HepG2 (cell line): ENCODE measurements around the gene ULK4. TPM values are rescaled to one million over a fixed set of nuclear protein-coding genes. Genes with fewer than 3 reads are reported as not detected.

Source experiments
- ATAC-seq: fragments of 200-7000 bp; cut with Tn5 transposase; 3 replicates; pipeline ENCODE4 v1.9.1; 2020; ENCODE audit warnings: mild to moderate bottlenecking, moderate library complexity
- BruUV-seq: library from RNA; stranded (reverse); fragments of 400-500 nt; replicated peaks from 2 replicates; lab custom pipeline; 2021; lab: Mats Ljungman, UMichigan
- CTCF ChIA-PET: fragments of 300-600 bp; formaldehyde crosslinking; extraction: SDS; loops from one replicate; lab custom pipeline; 2021; ENCODE audit warnings: low total read pairs, inconsistent platforms, low intra/inter-chr PET ratio; lab: Yijun Ruan, JAX
- POLR2A ChIA-PET: fragments of 350-600 bp; sonication (Branson Sonifier 250); formaldehyde crosslinking; loops from one replicate; lab custom pipeline; 2020; ENCODE audit warnings: antibody characterized with exemption, inconsistent platforms; lab: Yijun Ruan, JAX
- DNase-seq: peaks from one replicate; pipeline ENCODE4 v3.0.0-alpha.2; 2015; ENCODE audit warnings: low spot score
- FAIRE-seq: peaks from 3 replicates; lab custom pipeline; 2011; peaks lifted over from hg19 to GRCh38; lab: Jason Lieb, UNC
- H2AFZ ChIP-seq: one replicate; pipeline ENCODE4 v1.6.1; 2011; ENCODE audit warnings: low read length, inconsistent platforms
- H3K27ac ChIP-seq: fragments of 300-600 bp; 3 replicates; pipeline ENCODE4 v1.8.0; 2011; ENCODE audit warnings: mixed run types, mild to moderate bottlenecking, mixed read lengths, low read length, inconsistent platforms; ENCODE audit not compliant: insufficient read depth; ENCODE audit errors: extremely low read length
- H3K27me3 ChIP-seq, 2 experiments: fragments of 200-600 bp in 1 of 2; 2 replicates in 1 of 2; 3 replicates in 1 of 2; pipeline versions ENCODE4 v1.6.0 to v1.8.0; 2011; ENCODE audit warnings: low read length in 2 of 2, mild to moderate bottlenecking in 2 of 2, moderate library complexity in 2 of 2, inconsistent platforms in 1 of 2; ENCODE audit not compliant: insufficient read depth in 2 of 2, control insufficient read depth in 1 of 2
- H3K36me3 ChIP-seq, 2 experiments: fragments of 200-600 bp in 1 of 2; replicated peaks in 1 of 2; 2 replicates in 1 of 2; 3 replicates in 1 of 2; pipeline versions ENCODE4 v1.5.1 to v1.8.0; 2011; ENCODE audit warnings: low read length in 2 of 2, inconsistent platforms in 1 of 2; ENCODE audit not compliant: insufficient read depth in 2 of 2, control insufficient read depth in 1 of 2
- H3K4me1 ChIP-seq: 2 replicates; pipeline ENCODE4 v1.5.1; 2012; ENCODE audit warnings: low read length, inconsistent platforms; ENCODE audit not compliant: insufficient read depth
- H3K4me2 ChIP-seq: 2 replicates; pipeline ENCODE4 v1.6.0; 2011; ENCODE audit warnings: low read depth, low read length, inconsistent platforms
- H3K4me3 ChIP-seq, 3 experiments: fragments of 200-600 bp in 1 of 3; sonication (generic), shearing (Covaris generic) in 1 of 3; replicated peaks in 1 of 3; 2 replicates each; pipeline ENCODE4 v1.5.1; 2011 to 2016; ENCODE audit warnings: low read length in 3 of 3, inconsistent platforms in 2 of 3, low read depth in 2 of 3, mild to moderate bottlenecking in 2 of 3, control low read depth in 1 of 3, mixed read lengths in 1 of 3; ENCODE audit not compliant: insufficient read depth in 1 of 3
- H3K79me2 ChIP-seq: one replicate; pipeline ENCODE4 v1.6.1; 2011; ENCODE audit warnings: low read length, inconsistent platforms; ENCODE audit not compliant: insufficient read depth
- H3K9ac ChIP-seq: 2 replicates; pipeline ENCODE4 v1.6.0; 2011; ENCODE audit warnings: mild to moderate bottlenecking, low read depth, low read length, inconsistent platforms; ENCODE audit not compliant: insufficient read depth
- H3K9me3 ChIP-seq: 2 replicates; pipeline ENCODE4 v1.5.1; 2012; ENCODE audit warnings: mild to moderate bottlenecking, low read length
- H4K20me1 ChIP-seq: 2 replicates; pipeline ENCODE4 v1.6.0; 2011; ENCODE audit warnings: inconsistent platforms, mild to moderate bottlenecking, low read length, moderate library complexity; ENCODE audit not compliant: insufficient read depth
- BRD4 ChIP-seq: sonication (generic); formaldehyde crosslinking; IDR thresholded peaks from 2 replicates; pipeline ENCODE4 v1.4.0; 2020; ENCODE audit warnings: missing genetic modification reagents
- CBX2 ChIP-seq, 2 experiments: fragments of 200-600 bp in 1 of 2; sonication (generic); formaldehyde crosslinking in 1 of 2; IDR thresholded peaks; 2 replicates each; pipeline versions ENCODE4 v1.7.0 to v1.8.1; 2018 to 2022; ENCODE audit warnings: low read depth in 2 of 2, low read length in 1 of 2, mild to moderate bottlenecking in 1 of 2, missing genetic modification reagents in 1 of 2
- CENPX ChIP-seq: sonication (generic); formaldehyde crosslinking; IDR thresholded peaks from 2 replicates; pipeline ENCODE4 v1.9.0; 2021; ENCODE audit warnings: mild to moderate bottlenecking, missing genetic modification reagents, moderate library complexity
- GABPB1 ChIP-seq: IDR thresholded peaks from 2 replicates; pipeline ENCODE4 v1.6.1; 2016; ENCODE audit warnings: mild to moderate bottlenecking, missing genetic modification reagents, moderate library complexity, missing compliant biosample characterization
- MTERF4 ChIP-seq: sonication (generic); formaldehyde crosslinking; IDR thresholded peaks from 2 replicates; pipeline ENCODE4 v1.8.0; 2023; ENCODE audit warnings: mild to moderate bottlenecking, missing genetic modification reagents
- SMC3 ChIP-seq: IDR thresholded peaks from 2 replicates; pipeline ENCODE4 v1.6.1; 2011; ENCODE audit warnings: low read length, improper control_type of control experiment
- SOX6 ChIP-seq, 2 experiments: fragments of 450-650 bp in 1 of 2; sonication (generic) in 1 of 2; formaldehyde crosslinking in 1 of 2; IDR thresholded peaks; 2 replicates each; pipeline versions ENCODE4 v1.4.0 to v1.6.1; 2017 to 2020; ENCODE audit warnings: antibody characterized with exemption in 1 of 2, mild to moderate bottlenecking in 1 of 2, missing genetic modification reagents in 1 of 2
- SP1 ChIP-seq, 2 experiments: fragments of 450-650 bp in 1 of 2; sonication (generic) in 1 of 2; formaldehyde crosslinking in 1 of 2; IDR thresholded peaks; 2 replicates each; pipeline versions ENCODE4 v1.4.0 to v1.6.1; 2016 to 2020; ENCODE audit warnings: missing genetic modification reagents in 1 of 2
- TBL1XR1 ChIP-seq: fragments of 150-350 bp; IDR thresholded peaks from 2 replicates; pipeline ENCODE4 v1.6.1; 2014; ENCODE audit warnings: borderline replicate concordance, low read length; ENCODE audit not compliant: partially characterized antibody
- TSC22D2 ChIP-seq: sonication (generic); formaldehyde crosslinking; IDR thresholded peaks from 2 replicates; pipeline ENCODE4 v1.5.1; 2020; ENCODE audit warnings: missing genetic modification reagents, mild to moderate bottlenecking, borderline replicate concordance
- ZNF281 ChIP-seq: sonication (generic); formaldehyde crosslinking; IDR thresholded peaks from 2 replicates; pipeline ENCODE4 v1.4.0; 2020; ENCODE audit warnings: missing genetic modification reagents, borderline replicate concordance
- ZNF382 ChIP-seq: sonication (generic); formaldehyde crosslinking; IDR thresholded peaks from 2 replicates; pipeline ENCODE4 v1.5.0; 2020; ENCODE audit warnings: missing genetic modification reagents, mild to moderate bottlenecking, borderline replicate concordance
- ZNF383 ChIP-seq: sonication (generic); formaldehyde crosslinking; IDR thresholded peaks from 2 replicates; pipeline ENCODE4 v1.4.0; 2020; ENCODE audit warnings: missing genetic modification reagents, mild to moderate bottlenecking, borderline replicate concordance
- ZNF577 ChIP-seq: sonication (generic); formaldehyde crosslinking; IDR thresholded peaks from 2 replicates; pipeline ENCODE4 v1.4.0; 2020; ENCODE audit warnings: mild to moderate bottlenecking, low read depth, missing genetic modification reagents, borderline replicate concordance
- ZNF839 ChIP-seq: sonication (generic); formaldehyde crosslinking; IDR thresholded peaks from 2 replicates; pipeline ENCODE4 v1.4.0; 2020; ENCODE audit warnings: missing genetic modification reagents, mild to moderate bottlenecking, borderline replicate concordance
- WGBS: methylation state at CpG from one replicate; pipeline ENCODE4 v1.1.6; 2017; ENCODE audit warnings: low lambda C conversion rate; 5-methylcytosine and 5-hydroxymethylcytosine counted together
- in situ Hi-C: cut with HindIII; loops from 2 replicates; pipeline ENCODE4 v1.10.0; 2017; ENCODE audit warnings: low pct_unique_long_range_greater_than_20kb; ENCODE audit not compliant: extremely low pct_ligation_motif_present
- intact Hi-C: fragments of 100-400 bp; cut with micrococcal nuclease; formaldehyde crosslinking; loops from one replicate; pipeline ENCODE4 v1.10.0; 2022; ENCODE audit not compliant: unreplicated experiment
- polyA plus RNA-seq, 8 experiments: library from polyadenylated mRNA; depleted of rRNA in 3 of 8; stranded (reverse) in 7 of 8; unstranded in 1 of 8; fragments of >200 nt; fragmentation: Illumina TruSeq in 4 of 8; extraction: Trizol in 4 of 8; gene quantifications; 2 replicates each; pipeline versions ENCODE4 v1.2.1 to v1.2.3, GENCODE V29; 2011 to 2016; ENCODE audit warnings: low read depth in 4 of 8, missing spikeins in 1 of 8, mixed read lengths in 1 of 8; ENCODE audit not compliant: insufficient read depth in 1 of 8
- total RNA-seq, 5 experiments: library from RNA; depleted of rRNA; stranded (reverse); fragments of >200 nt; fragmentation: Illumina TruSeq; extraction: Trizol; gene quantifications; 2 replicates each; pipeline ENCODE4 v1.2.3, GENCODE V29; 2016; ENCODE audit warnings: low read depth in 1 of 5
- TF ChIP-seq, protein P1 (sequence below): sonication (generic); formaldehyde crosslinking; IDR thresholded peaks from 2 replicates; pipeline ENCODE4 v1.4.0; 2020; ENCODE audit warnings: missing genetic modification reagents, borderline replicate concordance

Gene ULK4
- total and polyA plus RNA-seq, 2 of the 13 experiments (the other 11 are each of a cell fraction or from before 2014, with no cell fraction given) = 6.7 to 11.8 TPM

- no peak for TF ChIP-seq TBL1XR1
- no peak for TF ChIP-seq SMC3
- no peak for TF ChIP-seq ZNF281 (CRISPR knock-in tag)
- no peak for TF ChIP-seq BRD4 (CRISPR knock-in tag)
Measured at GRCh38 chr3:41650406-41650805, 311.5 kb downstream of the ULK4 start (continued).

- Histone ChIP-seq H3K9me3 (no peaks in the 10 kb centered on the region), H3K36me3 (no peaks in the 10 kb centered on the region), H3K4me3 (no peak overlapping the region), H3K79me2 (no peaks in the 10 kb centered on the region), H3K4me2 (no peak overlapping the region), H3K4me1 (no peaks in the 10 kb centered on the region), H3K27me3 (no peaks in the 10 kb centered on the region), H3K9ac (no peak overlapping the region), H2AFZ (no peak overlapping the region), H3K27ac (no peak overlapping the region), H4K20me1 (no peaks in the 10 kb centered on the region)
- POLR2A ChIA-PET = no interaction called here
- in situ Hi-C loops = no loop called here
- DNase-seq (no peak), FAIRE-seq (no peak), ATAC-seq (no peak)
- intact Hi-C loops = no loop called here
- WGBS = 86% methylated on average over 7 of the region's 8 CpGs
- CTCF ChIA-PET = no interaction called here
- no TSS peak for BruUV-seq
- TF ChIP-seq ZNF839 (CRISPR knock-in tag) (no peak), MTERF4 (CRISPR knock-in tag) (no peak), CBX2 (IDR thresholded peaks at IDR 0.05; ENCODE audit: low read depth, low read length) (no peak), CBX2 (CRISPR knock-in tag; IDR thresholded peaks at IDR 0.05; ENCODE audit: low read depth) (no peak), TSC22D2 (CRISPR knock-in tag) (no peak), ZNF383 (CRISPR knock-in tag) (no peak), ZNF382 (CRISPR knock-in tag) (no peak), GABPB1 (CRISPR knock-in tag) (no peak), ZNF577 (CRISPR knock-in tag) (no peak), CENPX (CRISPR knock-in tag) (no peak), SOX6 (IDR thresholded peaks at IDR 0.05) (no peak), SOX6 (CRISPR knock-in tag; IDR thresholded peaks at IDR 0.05) (no peak), SP1 (IDR thresholded peaks at IDR 0.05) (no peak), SP1 (CRISPR knock-in tag; IDR thresholded peaks at IDR 0.05) (no peak)
- TF ChIP-seq, protein P1, sequence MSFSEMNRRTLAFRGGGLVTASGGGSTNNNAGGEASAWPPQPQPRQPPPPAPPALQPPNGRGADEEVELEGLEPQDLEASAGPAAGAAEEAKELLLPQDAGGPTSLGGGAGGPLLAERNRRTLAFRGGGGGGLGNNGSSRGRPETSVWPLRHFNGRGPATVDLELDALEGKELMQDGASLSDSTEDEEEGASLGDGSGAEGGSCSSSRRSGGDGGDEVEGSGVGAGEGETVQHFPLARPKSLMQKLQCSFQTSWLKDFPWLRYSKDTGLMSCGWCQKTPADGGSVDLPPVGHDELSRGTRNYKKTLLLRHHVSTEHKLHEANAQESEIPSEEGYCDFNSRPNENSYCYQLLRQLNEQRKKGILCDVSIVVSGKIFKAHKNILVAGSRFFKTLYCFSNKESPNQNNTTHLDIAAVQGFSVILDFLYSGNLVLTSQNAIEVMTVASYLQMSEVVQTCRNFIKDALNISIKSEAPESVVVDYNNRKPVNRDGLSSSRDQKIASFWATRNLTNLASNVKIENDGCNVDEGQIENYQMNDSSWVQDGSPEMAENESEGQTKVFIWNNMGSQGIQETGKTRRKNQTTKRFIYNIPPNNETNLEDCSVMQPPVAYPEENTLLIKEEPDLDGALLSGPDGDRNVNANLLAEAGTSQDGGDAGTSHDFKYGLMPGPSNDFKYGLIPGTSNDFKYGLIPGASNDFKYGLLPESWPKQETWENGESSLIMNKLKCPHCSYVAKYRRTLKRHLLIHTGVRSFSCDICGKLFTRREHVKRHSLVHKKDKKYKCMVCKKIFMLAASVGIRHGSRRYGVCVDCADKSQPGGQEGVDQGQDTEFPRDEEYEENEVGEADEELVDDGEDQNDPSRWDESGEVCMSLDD = no peak
Measured at GRCh38 chr3:41649129-41649739, 312.7 kb downstream of the ULK4 start.
